ENCODE results near the gene ABCG1. TPM values are rescaled to one million over a fixed set of nuclear protein-coding genes. Genes with fewer than 3 reads are reported as not detected.

The ABCG1 gene
- total and polyA plus RNA-seq, 4 donors, result 11.5 to 65.0 (median 35.0) TPM

DNA sequence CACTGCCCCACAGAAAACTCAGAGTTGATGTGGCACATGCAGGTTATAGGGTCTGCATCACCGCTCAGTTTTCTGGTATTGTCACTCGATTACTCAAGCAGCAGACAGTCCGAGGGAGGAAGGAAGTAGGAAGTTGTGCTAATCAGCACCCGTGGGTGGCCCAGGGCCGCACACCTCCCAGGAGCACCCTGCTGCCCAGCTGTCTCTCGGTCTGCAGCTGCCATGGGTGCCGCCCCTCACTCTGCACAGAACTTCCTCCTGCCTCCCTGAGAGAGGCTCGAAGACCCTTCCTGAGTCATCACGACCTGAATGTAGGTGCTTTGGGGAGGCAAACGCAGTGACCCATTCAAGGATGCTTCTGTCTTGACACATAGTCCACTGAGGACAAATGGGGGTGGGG is 100.4 kb downstream of the ABCG1 start:
- DNase-seq (no peak), ATAC-seq (ENCODE audit: insufficient read depth, low FRiP score) (no peak)
- peaks cover 0 to 8% (median 0%) of the 10 kb centered on the region in 5 donors for H3K4me1 ChIP-seq (ENCODE audit: control insufficient read depth in 5 of 5, insufficient read depth in 5 of 5, low read length in 5 of 5)
- H3K4me3 ChIP-seq, result no peak overlapping the region
- H3K9ac ChIP-seq (ENCODE audit: insufficient read depth in 1 of 2, low read length in 2 of 2), result no peak overlapping the region
- no peak overlapping the region for H3K27ac ChIP-seq (ENCODE audit: low read depth in 1 of 2, low read length in 1 of 2)
- H3K27me3 ChIP-seq (ENCODE audit: control insufficient read depth in 3 of 3, insufficient read depth in 3 of 3, low read length in 2 of 3), result no peaks in the 10 kb centered on the region
- H3K9me3 ChIP-seq (ENCODE audit: control insufficient read depth in 4 of 4, insufficient read depth in 3 of 4, low read length in 3 of 4), result no peaks in the 10 kb centered on the region
- TF ChIP-seq, protein P1, sequence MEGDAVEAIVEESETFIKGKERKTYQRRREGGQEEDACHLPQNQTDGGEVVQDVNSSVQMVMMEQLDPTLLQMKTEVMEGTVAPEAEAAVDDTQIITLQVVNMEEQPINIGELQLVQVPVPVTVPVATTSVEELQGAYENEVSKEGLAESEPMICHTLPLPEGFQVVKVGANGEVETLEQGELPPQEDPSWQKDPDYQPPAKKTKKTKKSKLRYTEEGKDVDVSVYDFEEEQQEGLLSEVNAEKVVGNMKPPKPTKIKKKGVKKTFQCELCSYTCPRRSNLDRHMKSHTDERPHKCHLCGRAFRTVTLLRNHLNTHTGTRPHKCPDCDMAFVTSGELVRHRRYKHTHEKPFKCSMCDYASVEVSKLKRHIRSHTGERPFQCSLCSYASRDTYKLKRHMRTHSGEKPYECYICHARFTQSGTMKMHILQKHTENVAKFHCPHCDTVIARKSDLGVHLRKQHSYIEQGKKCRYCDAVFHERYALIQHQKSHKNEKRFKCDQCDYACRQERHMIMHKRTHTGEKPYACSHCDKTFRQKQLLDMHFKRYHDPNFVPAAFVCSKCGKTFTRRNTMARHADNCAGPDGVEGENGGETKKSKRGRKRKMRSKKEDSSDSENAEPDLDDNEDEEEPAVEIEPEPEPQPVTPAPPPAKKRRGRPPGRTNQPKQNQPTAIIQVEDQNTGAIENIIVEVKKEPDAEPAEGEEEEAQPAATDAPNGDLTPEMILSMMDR (IDR thresholded peaks at IDR 0.05; ENCODE audit: control extremely low read depth, extremely low read depth), result no peak
- H3K36me3 ChIP-seq (ENCODE audit: control insufficient read depth in 4 of 4, insufficient read depth in 4 of 4, low read length in 4 of 4), result no peaks in the 10 kb centered on the region
- 19 to 42% methylated on average over 10 of the region's 10 CpGs for WGBS, 2 donors

- Histone ChIP-seq H3K36me3 (ENCODE audit: control insufficient read depth in 4 of 4, insufficient read depth in 4 of 4, low read length in 4 of 4) (no peaks in the 10 kb centered on the region), H3K9ac (ENCODE audit: insufficient read depth in 1 of 2, low read length in 2 of 2) (no peak overlapping the region), H3K4me1 (ENCODE audit: control insufficient read depth in 5 of 5, insufficient read depth in 5 of 5, low read length in 5 of 5) (peaks cover 0 to 7% (median 0%) of the 10 kb centered on the region in 5 donors), H3K4me3 (no peak overlapping the region), H3K27me3 (ENCODE audit: control insufficient read depth in 3 of 3, insufficient read depth in 3 of 3, low read length in 2 of 3) (no peaks in the 10 kb centered on the region), H3K9me3 (ENCODE audit: control insufficient read depth in 4 of 4, insufficient read depth in 3 of 4, low read length in 3 of 4) (peaks cover 0 to 2% (median 0%) of the 10 kb centered on the region in 4 donors), H3K27ac (ENCODE audit: low read depth in 1 of 2, low read length in 1 of 2) (no peak overlapping the region)
- no peak for ATAC-seq (ENCODE audit: insufficient read depth, low FRiP score)
- DNase-seq, result no peak
- TF ChIP-seq, protein P1 (IDR thresholded peaks at IDR 0.05; ENCODE audit: control extremely low read depth, extremely low read depth), result no peak
- WGBS, 2 donors, result 46 to 59% methylated on average over 17 of the region's 17 CpGs
Measured at GRCh38 chr21:42319851-42320572, 101.1 kb downstream of the ABCG1 start.

- TF ChIP-seq, protein P1 (IDR thresholded peaks at IDR 0.05; ENCODE audit: control extremely low read depth, extremely low read depth), result no peak
- Histone ChIP-seq H3K9me3 (ENCODE audit: control insufficient read depth in 4 of 4, insufficient read depth in 3 of 4, low read length in 3 of 4) (peaks cover 0 to 2% (median 0%) of the 10 kb centered on the region in 4 donors), H3K36me3 (ENCODE audit: control insufficient read depth in 4 of 4, insufficient read depth in 4 of 4, low read length in 4 of 4) (no peaks in the 10 kb centered on the region), H3K27me3 (ENCODE audit: control insufficient read depth in 3 of 3, insufficient read depth in 3 of 3, low read length in 2 of 3) (no peaks in the 10 kb centered on the region), H3K9ac (ENCODE audit: insufficient read depth in 1 of 2, low read length in 2 of 2) (no peak overlapping the region), H3K4me3 (no peak overlapping the region), H3K27ac (ENCODE audit: low read depth in 1 of 2, low read length in 1 of 2) (no peak overlapping the region), H3K4me1 (ENCODE audit: control insufficient read depth in 5 of 5, insufficient read depth in 5 of 5, low read length in 5 of 5) (no peaks in the 10 kb centered on the region)
- ATAC-seq (ENCODE audit: insufficient read depth, low FRiP score) (no peak), DNase-seq (no peak)
- WGBS, 2 donors, result 95 to 97% methylated on average over 8 of the region's 8 CpGs
Measured at GRCh38 chr21:42320791-42321190, 101.9 kb downstream of the ABCG1 start.
